ENCODE measurements around the gene PPBP.
"Not testable (repeated sequence)": the region's sequence is repeated elsewhere in the genome, so short reads cannot be mapped to it uniquely, and the experiment has no call there.

The PPBP gene

DNA sequence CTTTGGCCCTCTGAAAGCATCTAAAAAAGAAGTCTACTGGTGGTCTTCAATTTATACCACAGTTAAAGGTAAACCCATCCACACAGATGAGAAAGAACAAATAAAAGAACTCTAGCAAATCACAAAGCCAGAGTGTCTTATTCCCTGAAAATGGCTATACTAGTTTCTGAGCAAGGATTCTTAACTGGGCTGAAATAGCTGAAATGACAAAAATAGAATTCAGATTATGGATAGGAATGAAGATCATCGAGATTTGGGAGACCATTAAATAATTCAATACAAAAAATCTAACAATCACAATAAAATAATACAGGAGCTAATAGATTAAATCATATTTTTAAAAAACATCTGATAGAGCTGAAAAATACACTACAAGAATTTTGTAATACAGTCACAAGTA lies 18.0 kb downstream of the PPBP start:
- DNase-seq (ENCODE audit: low read depth, low spot score): no peak
- CTCF ChIA-PET: no interaction called here
- TF ChIP-seq, protein P1, sequence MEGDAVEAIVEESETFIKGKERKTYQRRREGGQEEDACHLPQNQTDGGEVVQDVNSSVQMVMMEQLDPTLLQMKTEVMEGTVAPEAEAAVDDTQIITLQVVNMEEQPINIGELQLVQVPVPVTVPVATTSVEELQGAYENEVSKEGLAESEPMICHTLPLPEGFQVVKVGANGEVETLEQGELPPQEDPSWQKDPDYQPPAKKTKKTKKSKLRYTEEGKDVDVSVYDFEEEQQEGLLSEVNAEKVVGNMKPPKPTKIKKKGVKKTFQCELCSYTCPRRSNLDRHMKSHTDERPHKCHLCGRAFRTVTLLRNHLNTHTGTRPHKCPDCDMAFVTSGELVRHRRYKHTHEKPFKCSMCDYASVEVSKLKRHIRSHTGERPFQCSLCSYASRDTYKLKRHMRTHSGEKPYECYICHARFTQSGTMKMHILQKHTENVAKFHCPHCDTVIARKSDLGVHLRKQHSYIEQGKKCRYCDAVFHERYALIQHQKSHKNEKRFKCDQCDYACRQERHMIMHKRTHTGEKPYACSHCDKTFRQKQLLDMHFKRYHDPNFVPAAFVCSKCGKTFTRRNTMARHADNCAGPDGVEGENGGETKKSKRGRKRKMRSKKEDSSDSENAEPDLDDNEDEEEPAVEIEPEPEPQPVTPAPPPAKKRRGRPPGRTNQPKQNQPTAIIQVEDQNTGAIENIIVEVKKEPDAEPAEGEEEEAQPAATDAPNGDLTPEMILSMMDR (IDR thresholded peaks at IDR 0.05; ENCODE audit: insufficient read depth, low read length, missing control alignments): no peak
- POLR2A ChIA-PET: no interaction called here
- no peak overlapping the region for H3K4me3 ChIP-seq (ENCODE audit: low read depth, low read length)

DNA sequence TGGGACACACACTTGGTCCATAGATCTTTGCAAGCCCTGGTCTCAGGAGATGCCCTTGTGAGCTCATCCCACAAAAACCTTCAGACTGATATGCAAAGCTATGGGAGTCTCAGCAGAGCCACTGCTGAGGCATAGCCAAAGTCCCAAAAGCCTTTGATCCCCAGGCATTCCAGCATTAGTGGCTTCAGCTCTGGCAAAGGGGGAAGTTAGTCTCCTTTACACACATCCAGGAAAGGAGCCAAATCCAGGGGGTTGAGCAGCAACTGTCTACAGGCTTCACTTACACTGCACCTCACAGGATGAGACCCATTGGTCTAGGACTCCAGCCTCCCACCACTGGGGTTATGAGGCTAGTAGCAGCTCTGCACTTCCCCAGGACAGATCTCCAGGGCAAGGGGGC lies 20.1 kb downstream of the PPBP start:
- ChIA-PET CTCF (interaction anchor here (0.8 kb wide), 1 partner anchor 238 kb away, joined by 4 read pairs; no protein-coding TSS in a partner anchor), POLR2A (no interaction called here)
- no peak overlapping the region for H3K4me3 ChIP-seq (ENCODE audit: low read depth, low read length)
- DNase-seq (ENCODE audit: low read depth, low spot score): no peak
- TF ChIP-seq, protein P1 (IDR thresholded peaks at IDR 0.05; ENCODE audit: insufficient read depth, low read length, missing control alignments): no peak

DNA sequence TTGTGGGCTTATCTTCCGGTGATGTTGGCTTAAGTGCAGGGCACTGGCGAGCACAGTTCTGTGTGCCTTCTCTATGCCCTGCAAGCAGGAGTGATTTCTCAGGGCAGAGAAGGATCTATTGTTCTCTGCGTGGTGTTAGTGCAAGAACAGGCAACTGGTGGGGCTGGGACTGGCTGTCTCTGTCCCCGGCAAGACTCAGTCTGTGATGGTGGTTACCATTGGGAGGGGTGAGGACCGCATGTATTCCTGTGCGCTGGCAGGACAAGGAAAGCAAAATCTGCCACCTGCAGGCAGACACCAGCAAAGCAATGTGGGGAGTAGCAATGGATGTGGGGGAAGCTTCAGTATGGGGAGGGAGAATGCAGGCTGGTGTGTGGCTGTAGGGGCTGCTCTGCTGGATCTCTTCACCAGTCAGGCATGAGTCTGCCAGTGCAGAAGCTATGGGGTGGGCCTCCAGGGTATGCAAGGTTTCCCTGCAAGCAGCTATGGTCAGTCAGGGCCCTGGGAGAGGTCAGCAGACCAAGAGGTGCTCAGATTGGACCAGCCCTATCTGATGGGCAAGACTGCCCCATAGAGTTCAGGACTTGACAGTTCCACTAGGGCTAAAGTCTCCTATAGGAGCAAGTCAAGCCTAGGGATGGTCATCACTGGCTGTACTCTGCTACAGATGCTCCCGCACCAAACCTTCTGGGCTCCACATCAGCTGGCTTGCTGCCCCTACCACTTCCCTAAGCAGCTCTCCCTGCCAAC lies 23.0 kb downstream of the PPBP start:
- no peak overlapping the region for H3K4me3 ChIP-seq (ENCODE audit: low read depth, low read length)
- CTCF ChIA-PET: interaction anchor here (1.0 to 1.4 kb wide), 5 partner anchors 12 to 391 kb away, joined by 3 to 12 read pairs (median 3); no protein-coding TSS in a partner anchor

DNA sequence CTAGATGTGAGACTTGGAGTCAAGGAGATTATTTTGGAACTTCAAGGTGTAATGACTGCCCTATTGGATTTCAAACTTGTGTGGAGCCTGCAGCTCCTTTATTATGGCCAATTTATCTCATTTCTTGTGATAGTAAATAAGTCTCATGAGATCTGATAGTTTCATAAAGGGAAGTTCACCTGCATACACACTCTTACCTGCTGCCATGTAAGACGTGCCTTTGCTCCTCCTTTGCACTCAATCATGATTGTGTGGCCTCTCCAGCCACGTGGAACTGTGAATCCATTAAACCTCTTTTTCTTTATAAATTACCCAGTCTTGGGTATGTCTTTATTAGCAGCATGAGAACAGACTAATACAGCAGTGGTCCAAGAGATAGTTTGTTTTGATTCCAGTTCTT lies 25.3 kb downstream of the PPBP start:
- no peak overlapping the region for H3K4me3 ChIP-seq (ENCODE audit: low read depth, low read length)
- TF ChIP-seq, protein P1 (IDR thresholded peaks at IDR 0.05; ENCODE audit: insufficient read depth, low read length, missing control alignments): no peak
- POLR2A ChIA-PET: no interaction called here
- no peak for DNase-seq (ENCODE audit: low read depth, low spot score)
- CTCF ChIA-PET: no interaction called here

More for the DNA sequence above, 23.0 kb downstream of the PPBP start:
- TF ChIP-seq, protein P1 (IDR thresholded peaks at IDR 0.05; ENCODE audit: insufficient read depth, low read length, missing control alignments): peak; percentile 30
- POLR2A ChIA-PET: no interaction called here
- DNase-seq (ENCODE audit: low read depth, low spot score): no peak

DNA sequence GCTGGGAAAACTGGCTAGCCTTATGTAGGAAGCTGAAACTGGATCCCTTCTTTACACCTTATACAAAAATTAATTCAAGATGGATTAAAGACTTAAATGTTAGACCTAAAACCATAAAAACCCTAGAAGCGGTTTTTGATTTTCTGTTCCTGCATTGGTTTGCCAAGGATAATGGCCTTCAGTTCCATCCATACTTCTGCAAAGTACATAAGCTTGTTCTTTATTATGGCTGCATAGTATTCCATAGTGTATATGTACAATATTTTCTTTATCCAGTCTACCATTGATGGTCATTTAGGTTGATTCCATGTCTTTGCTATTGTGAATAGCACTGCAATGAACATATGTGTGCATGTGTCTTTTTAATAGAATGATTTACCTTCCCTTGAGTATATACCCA lies 28.9 kb downstream of the PPBP start:
- POLR2A ChIA-PET; CTCF ChIA-PET; DNase-seq (ENCODE audit: low read depth, low spot score); H3K4me3 ChIP-seq (ENCODE audit: low read depth, low read length): not testable (repeated sequence)

DNA sequence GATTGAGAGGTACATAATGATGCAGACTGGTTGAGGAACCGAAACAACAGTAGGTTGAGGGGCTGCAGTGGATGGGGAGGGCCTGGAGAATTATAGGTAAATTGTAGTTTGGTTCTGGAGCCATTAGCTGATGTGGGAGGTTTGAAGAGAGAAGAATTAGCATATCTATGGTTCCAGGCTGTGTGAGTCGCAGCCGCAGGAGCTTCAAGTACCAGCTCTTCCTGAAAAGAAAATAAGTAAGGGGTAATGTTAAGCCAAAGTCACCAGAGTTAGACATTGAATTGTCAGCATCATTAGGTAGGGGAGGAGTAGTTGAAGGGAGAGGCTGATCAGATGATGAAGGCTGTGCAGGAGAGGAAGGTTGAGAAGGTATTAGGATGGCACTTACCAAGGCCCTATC lies 35.6 kb downstream of the PPBP start:
- H3K4me3 ChIP-seq (ENCODE audit: low read depth, low read length): no peak overlapping the region
- DNase-seq (ENCODE audit: low read depth, low spot score): no peak
- ChIA-PET CTCF (no interaction called here), POLR2A (no interaction called here)
- TF ChIP-seq, protein P1 (IDR thresholded peaks at IDR 0.05; ENCODE audit: insufficient read depth, low read length, missing control alignments): no peak

DNA sequence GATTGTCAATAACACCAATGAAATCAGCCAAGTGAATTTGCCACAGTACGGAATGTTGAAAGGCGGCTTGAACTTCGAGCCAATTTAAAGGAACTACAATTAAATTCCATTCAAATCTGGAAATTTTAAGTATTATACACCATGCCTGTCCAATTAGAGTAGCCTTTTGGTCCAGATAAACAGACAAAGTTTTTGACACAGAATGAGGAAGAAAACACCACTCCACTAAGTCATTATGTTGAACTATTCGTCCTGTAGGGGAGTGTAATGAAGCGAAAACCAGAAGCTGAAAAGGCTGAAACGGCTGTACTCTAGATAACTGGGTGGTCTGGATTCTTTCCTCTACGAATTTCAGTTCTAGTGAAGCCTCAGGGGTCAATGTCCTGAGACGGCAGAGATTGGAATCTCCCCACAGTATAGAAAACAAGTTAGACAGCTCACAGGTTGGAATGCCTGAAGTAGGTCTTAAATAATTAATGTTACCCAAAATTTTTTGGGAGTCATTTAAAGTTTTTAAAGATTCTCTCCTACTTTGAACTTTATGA lies 37.5 kb downstream of the PPBP start:
- DNase-seq (ENCODE audit: low read depth, low spot score); H3K4me3 ChIP-seq (ENCODE audit: low read depth, low read length); POLR2A ChIA-PET; CTCF ChIA-PET: not testable (repeated sequence)

All from AG04449 (cell line).